ENCODE results near the gene FCN1. TPM values are rescaled to one million over a fixed set of nuclear protein-coding genes. Genes with fewer than 3 reads are reported as not detected.

The FCN1 gene
- total RNA-seq, 2 donors from 2014 or later = 0.79 to 4.6 TPM

- intact Hi-C loops (cut with DNase I) = no loop called here
- no peak overlapping the region for H3K9ac ChIP-seq (ENCODE audit: low read depth in 2 of 2, low read length in 2 of 2)
- H3K4me1 ChIP-seq = no peaks in the 10 kb centered on the region
- H3K27me3 ChIP-seq = no peaks in the 10 kb centered on the region
- no peaks in the 10 kb centered on the region for H3K36me3 ChIP-seq
- TF ChIP-seq CTCF (IDR thresholded peaks at IDR 0.05) = no peak
- no peak overlapping the region for H3K27ac ChIP-seq
- H3K9me3 ChIP-seq = no peaks in the 10 kb centered on the region
- DNase-seq = no peak
- no peak overlapping the region for H3K4me3 ChIP-seq
These were observed 49.6 kb downstream of the FCN1 start for GRCh38 chr9:134867917-134868750.

- no peak for TF ChIP-seq CTCF (IDR thresholded peaks at IDR 0.05)
- Histone ChIP-seq H3K9ac (ENCODE audit: low read depth in 2 of 2, low read length in 2 of 2) (no peak overlapping the region), H3K4me1 (no peaks in the 10 kb centered on the region), H3K27ac (no peak overlapping the region), H3K36me3 (no peaks in the 10 kb centered on the region), H3K9me3 (no peaks in the 10 kb centered on the region), H3K4me3 (no peak overlapping the region), H3K27me3 (no peaks in the 10 kb centered on the region)
- no peak for DNase-seq
- intact Hi-C loops (cut with DNase I) = no loop called here
These were observed 52.9 kb downstream of the FCN1 start for GRCh38 chr9:134864821-134865190.

- DNase-seq = no peak
- H3K27ac ChIP-seq = no peak overlapping the region
- no peak for TF ChIP-seq CTCF (IDR thresholded peaks at IDR 0.05)
- no peaks in the 10 kb centered on the region for H3K9me3 ChIP-seq
- no peaks in the 10 kb centered on the region for H3K36me3 ChIP-seq
- no peaks in the 10 kb centered on the region for H3K27me3 ChIP-seq
- intact Hi-C loops (cut with DNase I) = no loop called here
- no peak overlapping the region for H3K9ac ChIP-seq (ENCODE audit: low read depth in 2 of 2, low read length in 2 of 2)
- H3K4me3 ChIP-seq = no peak overlapping the region
- H3K4me1 ChIP-seq = no peaks in the 10 kb centered on the region
These were observed 53.5 kb downstream of the FCN1 start for GRCh38 chr9:134863941-134864820.

GRCh38 chr9:134863306-134863902 is 54.3 kb downstream of the FCN1 start:
- no peaks in the 10 kb centered on the region for H3K9me3 ChIP-seq
- no peak overlapping the region for H3K4me3 ChIP-seq
- no peak overlapping the region for H3K27ac ChIP-seq
- no peak for TF ChIP-seq CTCF (IDR thresholded peaks at IDR 0.05)
- DNase-seq = no peak
- no peaks in the 10 kb centered on the region for H3K27me3 ChIP-seq
- intact Hi-C loops (cut with DNase I) = no loop called here
- no peaks in the 10 kb centered on the region for H3K36me3 ChIP-seq
- no peaks in the 10 kb centered on the region for H3K4me1 ChIP-seq
- H3K9ac ChIP-seq (ENCODE audit: low read depth in 2 of 2, low read length in 2 of 2) = no peak overlapping the region

- H3K4me3 ChIP-seq = no peak overlapping the region
- TF ChIP-seq CTCF (IDR thresholded peaks at IDR 0.05) = no peak
- H3K36me3 ChIP-seq = no peaks in the 10 kb centered on the region
- no peak overlapping the region for H3K9ac ChIP-seq (ENCODE audit: low read depth in 2 of 2, low read length in 2 of 2)
- no peaks in the 10 kb centered on the region for H3K4me1 ChIP-seq
- H3K9me3 ChIP-seq = no peaks in the 10 kb centered on the region
- H3K27ac ChIP-seq = no peak overlapping the region
- intact Hi-C loops (cut with DNase I) = no loop called here
- DNase-seq = no peak
- no peaks in the 10 kb centered on the region for H3K27me3 ChIP-seq
These were observed 55.9 kb downstream of the FCN1 start for GRCh38 chr9:134861595-134862334.
